SK-N-SH treated with all-trans-retinoic acid at 6 μM for 48 hours (cell line): Measurements from ENCODE around the gene FPGS.

ENCODE experiments used
- BACH2 ChIP-seq: fragments of 250-450 bp; sonication (Bioruptor Pico); IDR thresholded peaks from 2 replicates; pipeline ENCODE4 v1.9.0; 2021; ENCODE audit warnings: mild to moderate bottlenecking, borderline replicate concordance
- GLIS3 ChIP-seq: fragments of 250-450 bp; sonication (Bioruptor Pico); IDR thresholded peaks from 2 replicates; pipeline ENCODE4 v1.5.0; 2020; ENCODE audit warnings: mild to moderate bottlenecking, moderate library complexity
- ISL1 ChIP-seq: fragments of 250-450 bp; sonication (Bioruptor Pico); IDR thresholded peaks from 2 replicates; pipeline ENCODE4 v2.1.2; 2022; ENCODE audit warnings: mild to moderate bottlenecking, moderate library complexity
- OSR1 ChIP-seq: fragments of 250-450 bp; sonication (Bioruptor Pico); IDR thresholded peaks from 2 replicates; pipeline ENCODE4 v1.8.0; 2022; ENCODE audit warnings: moderate library complexity, mild to moderate bottlenecking, inconsistent platforms
- TF ChIP-seq, protein P1 (sequence below): fragments of 250-450 bp; sonication (Bioruptor Pico); IDR thresholded peaks from 2 replicates; pipeline ENCODE4 v1.8.0; 2020; ENCODE audit warnings: mild to moderate bottlenecking, moderate library complexity, borderline replicate concordance
- TF ChIP-seq, protein P2 (sequence below): fragments of 250-450 bp; sonication (Bioruptor Pico); IDR thresholded peaks from 2 replicates; pipeline ENCODE4 v1.5.1; 2020; ENCODE audit warnings: low read depth, mild to moderate bottlenecking, moderate library complexity

DNA sequence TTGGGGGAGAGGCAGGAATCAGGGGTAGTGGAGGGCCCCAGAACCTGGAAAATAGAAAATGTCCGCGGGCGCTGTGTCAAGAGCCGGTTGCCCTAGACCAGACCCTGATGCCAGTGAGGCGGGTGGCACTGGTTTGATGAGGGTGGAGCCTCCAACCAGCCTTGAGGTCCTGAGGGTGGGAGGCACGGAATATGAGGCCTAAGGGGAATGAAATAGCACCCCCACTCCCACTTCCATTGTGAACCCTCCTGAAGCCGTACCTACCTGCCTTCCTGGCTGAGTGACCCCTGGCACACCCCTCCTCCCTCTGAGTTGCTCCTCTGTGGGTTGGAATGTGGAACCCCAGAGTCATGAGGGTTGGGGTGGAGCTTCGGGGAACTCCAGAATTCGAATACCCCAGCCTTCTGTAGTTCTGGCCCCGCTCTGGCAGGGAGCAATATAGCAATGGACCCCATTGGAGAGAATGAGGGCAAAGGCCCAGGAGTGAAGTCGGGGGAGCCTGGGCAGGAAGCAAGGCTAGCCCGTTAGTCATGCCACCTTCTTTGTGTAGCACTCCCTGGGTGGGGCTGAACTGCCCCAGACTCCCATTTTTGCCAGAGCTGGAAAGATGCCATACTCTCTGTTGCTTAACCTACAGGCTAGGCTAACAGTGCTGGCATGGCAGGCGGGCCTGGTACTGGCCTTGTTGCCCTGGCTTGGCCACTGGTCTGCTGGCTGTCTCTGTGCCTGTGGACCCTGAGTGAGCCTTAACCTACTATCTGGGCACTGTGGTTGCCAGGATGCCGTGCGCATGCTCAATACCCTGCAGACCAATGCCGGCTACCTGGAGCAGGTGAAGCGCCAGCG is 1.0 kb downstream of the FPGS start:
- TF ChIP-seq GLIS3 (CRISPR knock-in tag) (no peak), BACH2 (CRISPR knock-in tag) (no peak), OSR1 (CRISPR knock-in tag) (no peak), ISL1 (no peak)
- TF ChIP-seq, protein P1, sequence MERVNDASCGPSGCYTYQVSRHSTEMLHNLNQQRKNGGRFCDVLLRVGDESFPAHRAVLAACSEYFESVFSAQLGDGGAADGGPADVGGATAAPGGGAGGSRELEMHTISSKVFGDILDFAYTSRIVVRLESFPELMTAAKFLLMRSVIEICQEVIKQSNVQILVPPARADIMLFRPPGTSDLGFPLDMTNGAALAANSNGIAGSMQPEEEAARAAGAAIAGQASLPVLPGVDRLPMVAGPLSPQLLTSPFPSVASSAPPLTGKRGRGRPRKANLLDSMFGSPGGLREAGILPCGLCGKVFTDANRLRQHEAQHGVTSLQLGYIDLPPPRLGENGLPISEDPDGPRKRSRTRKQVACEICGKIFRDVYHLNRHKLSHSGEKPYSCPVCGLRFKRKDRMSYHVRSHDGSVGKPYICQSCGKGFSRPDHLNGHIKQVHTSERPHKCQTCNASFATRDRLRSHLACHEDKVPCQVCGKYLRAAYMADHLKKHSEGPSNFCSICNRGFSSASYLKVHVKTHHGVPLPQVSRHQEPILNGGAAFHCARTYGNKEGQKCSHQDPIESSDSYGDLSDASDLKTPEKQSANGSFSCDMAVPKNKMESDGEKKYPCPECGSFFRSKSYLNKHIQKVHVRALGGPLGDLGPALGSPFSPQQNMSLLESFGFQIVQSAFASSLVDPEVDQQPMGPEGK (CRISPR knock-in tag), result no peak
- TF ChIP-seq, protein P2, sequence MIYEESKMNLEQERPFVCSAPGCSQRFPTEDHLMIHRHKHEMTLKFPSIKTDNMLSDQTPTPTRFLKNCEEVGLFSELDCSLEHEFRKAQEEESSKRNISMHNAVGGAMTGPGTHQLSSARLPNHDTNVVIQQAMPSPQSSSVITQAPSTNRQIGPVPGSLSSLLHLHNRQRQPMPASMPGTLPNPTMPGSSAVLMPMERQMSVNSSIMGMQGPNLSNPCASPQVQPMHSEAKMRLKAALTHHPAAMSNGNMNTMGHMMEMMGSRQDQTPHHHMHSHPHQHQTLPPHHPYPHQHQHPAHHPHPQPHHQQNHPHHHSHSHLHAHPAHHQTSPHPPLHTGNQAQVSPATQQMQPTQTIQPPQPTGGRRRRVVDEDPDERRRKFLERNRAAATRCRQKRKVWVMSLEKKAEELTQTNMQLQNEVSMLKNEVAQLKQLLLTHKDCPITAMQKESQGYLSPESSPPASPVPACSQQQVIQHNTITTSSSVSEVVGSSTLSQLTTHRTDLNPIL (CRISPR knock-in tag), result no peak
